ENCODE measurements around the gene SRBD1.

DNA sequence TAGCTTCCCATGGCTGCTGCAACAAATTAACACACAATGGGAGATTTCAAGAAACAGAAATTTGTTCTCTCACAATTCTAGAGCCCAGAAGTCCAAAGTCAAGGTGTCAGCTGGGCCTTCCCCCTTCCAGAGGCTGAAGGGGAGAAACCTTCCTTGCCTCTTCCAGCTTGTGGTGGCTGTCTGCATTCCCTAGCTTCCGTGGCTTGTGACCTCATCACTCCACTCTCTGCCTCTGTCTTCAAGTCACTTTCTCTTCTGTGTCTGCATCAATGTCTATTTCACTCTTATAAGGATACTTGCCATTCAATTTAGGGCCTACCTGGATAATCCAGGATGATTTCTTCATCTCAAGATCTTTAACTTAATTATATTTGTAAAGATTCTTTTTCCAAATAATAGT lies 16.8 kb upstream of the SRBD1 start:
- TF ChIP-seq, protein P1, sequence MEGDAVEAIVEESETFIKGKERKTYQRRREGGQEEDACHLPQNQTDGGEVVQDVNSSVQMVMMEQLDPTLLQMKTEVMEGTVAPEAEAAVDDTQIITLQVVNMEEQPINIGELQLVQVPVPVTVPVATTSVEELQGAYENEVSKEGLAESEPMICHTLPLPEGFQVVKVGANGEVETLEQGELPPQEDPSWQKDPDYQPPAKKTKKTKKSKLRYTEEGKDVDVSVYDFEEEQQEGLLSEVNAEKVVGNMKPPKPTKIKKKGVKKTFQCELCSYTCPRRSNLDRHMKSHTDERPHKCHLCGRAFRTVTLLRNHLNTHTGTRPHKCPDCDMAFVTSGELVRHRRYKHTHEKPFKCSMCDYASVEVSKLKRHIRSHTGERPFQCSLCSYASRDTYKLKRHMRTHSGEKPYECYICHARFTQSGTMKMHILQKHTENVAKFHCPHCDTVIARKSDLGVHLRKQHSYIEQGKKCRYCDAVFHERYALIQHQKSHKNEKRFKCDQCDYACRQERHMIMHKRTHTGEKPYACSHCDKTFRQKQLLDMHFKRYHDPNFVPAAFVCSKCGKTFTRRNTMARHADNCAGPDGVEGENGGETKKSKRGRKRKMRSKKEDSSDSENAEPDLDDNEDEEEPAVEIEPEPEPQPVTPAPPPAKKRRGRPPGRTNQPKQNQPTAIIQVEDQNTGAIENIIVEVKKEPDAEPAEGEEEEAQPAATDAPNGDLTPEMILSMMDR (IDR thresholded peaks at IDR 0.05) = no peak
- TF ChIP-seq POLR2AphosphoS5 (IDR thresholded peaks at IDR 0.05; ENCODE audit: insufficient read depth in 1 of 2, low read depth in 1 of 2) (no peak), POLR2A (IDR thresholded peaks at IDR 0.05) (no peak)
